SK-N-SH (cell line): ENCODE data around the gene HGS. TPM values are rescaled to one million over a fixed set of nuclear protein-coding genes. Genes with fewer than 3 reads are reported as not detected.
A peak's percentile ranks its signal among the peaks of the same experiment; 100 is the strongest.

ENCODE experiments used
- CTCF ChIP-seq: fragments of 200-600 bp; sonication (generic); IDR thresholded peaks from 2 replicates; pipeline ENCODE4 v1.6.1; 2017; ENCODE audit warnings: antibody characterized with exemption, mild to moderate bottlenecking, moderate library complexity
- EP300 ChIP-seq, 2 experiments: IDR thresholded peaks; 2 replicates each; pipeline versions ENCODE4 v1.4.0 to v1.6.1; 2012; ENCODE audit warnings: borderline replicate concordance in 1 of 2, low read depth in 1 of 2, low read length in 1 of 2
- FOXM1 ChIP-seq: IDR thresholded peaks from 2 replicates; pipeline ENCODE4 v1.4.0; 2012; ENCODE audit warnings: low read depth, mild to moderate bottlenecking
- MAX ChIP-seq: IDR thresholded peaks from 2 replicates; pipeline ENCODE4 v1.4.0; 2012; ENCODE audit warnings: low read depth
- MEF2A ChIP-seq: IDR thresholded peaks from 2 replicates; pipeline ENCODE4 v1.4.0; 2012; ENCODE audit warnings: low read depth, borderline replicate concordance
- NRF1 ChIP-seq: IDR thresholded peaks from 2 replicates; pipeline ENCODE4 v1.6.1; 2012; ENCODE audit warnings: low read depth, mild to moderate bottlenecking, low read length
- POLR2AphosphoS5 ChIP-seq: IDR thresholded peaks from 2 replicates; pipeline ENCODE4 v1.6.1; 2012; ENCODE audit warnings: low read depth, low read length
- REST ChIP-seq: IDR thresholded peaks from 2 replicates; pipeline ENCODE4 v1.6.1; 2012; ENCODE audit warnings: mild to moderate bottlenecking, low read depth, low read length, moderate library complexity
- RFX5 ChIP-seq: IDR thresholded peaks from 2 replicates; pipeline ENCODE4 v1.6.1; 2012; ENCODE audit warnings: mild to moderate bottlenecking, improper control_type of control experiment, low read length
- SIN3A ChIP-seq: IDR thresholded peaks from 2 replicates; pipeline ENCODE4 v1.6.1; 2012; ENCODE audit warnings: low read depth, mild to moderate bottlenecking, low read length, moderate library complexity, borderline replicate concordance
- TCF12 ChIP-seq: IDR thresholded peaks from 2 replicates; pipeline ENCODE4 v1.4.0; 2012
- TEAD4 ChIP-seq: IDR thresholded peaks from 2 replicates; pipeline ENCODE4 v1.4.0; 2012; ENCODE audit warnings: mild to moderate bottlenecking, borderline replicate concordance; ENCODE audit not compliant: insufficient read depth
- ZBTB33 ChIP-seq: IDR thresholded peaks from 2 replicates; pipeline ENCODE4 v1.4.0; 2012; ENCODE audit warnings: low read depth, borderline replicate concordance
- polyA plus RNA-seq, 3 experiments: library from polyadenylated mRNA; depleted of rRNA; stranded (reverse); fragments of >200 nt; gene quantifications; 2 replicates each; pipeline ENCODE4 v1.2.3, GENCODE V29; 2012

HGS gene
- polyA plus RNA-seq, 1 of the 3 experiments (the other 2 are of a cell fraction): 192 TPM

GRCh38 chr17:81636505-81637288 lies 47.1 kb upstream of the HGS start, which contains the start of the genes NPLOC4 and TSPAN10 (continued):
- no peak for TF ChIP-seq CTCF
- no peak; the same call in 1 of the 2 replicates for TF ChIP-seq ZBTB33
- TF ChIP-seq SIN3A: peak; percentile 93
- TF ChIP-seq TCF12: peak; percentile 27; the same call in 1 of the 2 replicates
- no peak for TF ChIP-seq FOXM1
- peak; percentile 85; the same call in 1 of the 2 replicates for TF ChIP-seq MAX
- peak; percentile 68; the same call in 1 of the 2 replicates for TF ChIP-seq RFX5
- peak; percentile 80 for TF ChIP-seq REST
- TF ChIP-seq MEF2A: no peak
- no peak for TF ChIP-seq TEAD4
- TF ChIP-seq POLR2AphosphoS5: peak; percentile 87
- peak; percentile 97 for TF ChIP-seq NRF1
- 0 out of 4 replicates have a peak, but pooled peaks have one; percentile 5 to 52 for TF ChIP-seq EP300 (IDR thresholded peaks at IDR 0.05; ENCODE audit: borderline replicate concordance in 1 of 2, low read depth in 1 of 2, low read length in 1 of 2)
- TF ChIP-seq, all 33 proteins: peak for 15
